ENCODE results near the gene ZFR. TPM values are rescaled to one million over a fixed set of nuclear protein-coding genes. Genes with fewer than 3 reads are reported as not detected.

Gene ZFR
- 61.2 and 118 TPM in 2 replicates for total RNA-seq (ENCODE audit: low replicate concordance)

DNA sequence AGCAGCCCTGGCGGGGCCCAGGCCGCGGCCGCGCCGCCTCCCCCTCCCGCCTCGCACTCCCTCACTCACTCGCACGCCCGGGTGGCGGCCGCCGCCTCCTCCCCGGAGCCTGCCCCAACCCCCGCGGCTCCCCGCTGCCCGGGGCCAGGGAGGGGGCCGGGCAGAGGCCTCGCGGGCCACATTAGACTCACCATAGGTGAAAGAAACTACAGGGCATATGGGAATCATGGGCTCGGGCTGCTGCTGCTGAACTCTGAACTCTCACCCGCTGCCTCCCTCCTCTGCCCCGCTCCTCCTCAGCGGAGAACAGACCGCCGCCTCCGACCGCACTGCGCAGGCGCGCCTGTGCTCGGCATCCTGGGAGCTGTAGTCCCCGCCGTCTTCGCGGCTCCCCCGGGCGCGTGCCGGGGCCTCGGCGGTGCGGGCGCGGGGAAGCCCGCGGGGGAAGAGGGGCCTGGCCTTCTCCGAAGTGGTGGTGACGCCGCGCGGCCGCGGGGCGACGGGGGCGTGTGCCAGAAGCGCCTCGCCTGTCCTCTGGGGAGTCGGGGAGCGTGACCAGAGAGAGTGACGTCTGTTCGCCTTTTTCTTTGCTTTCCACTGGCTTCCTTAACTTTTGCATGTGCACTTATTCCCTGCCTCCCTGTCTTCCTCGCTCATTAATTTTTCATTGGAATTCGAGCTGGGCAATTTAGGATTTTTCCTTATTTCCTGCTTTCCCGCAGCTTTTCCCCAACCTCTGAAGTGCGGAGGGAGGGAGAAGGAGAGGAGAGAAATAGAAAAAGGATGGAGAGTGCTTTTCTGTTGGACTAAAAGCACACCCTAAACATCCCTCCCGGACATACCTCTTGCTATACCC lies at the start of gene ZFR:
ZFR (minus strand) TSS at position 310 of the 856 bp plus-strand sequence; CDS start at position 228, 82 bp downstream.
- peak; percentile 83 for DNase-seq (ENCODE audit: low read depth)
- peak within 1 kb of the TSS; percentile 84 for H3K4me3 ChIP-seq (ENCODE audit: low read depth, low read length)
- TF ChIP-seq, protein P1, sequence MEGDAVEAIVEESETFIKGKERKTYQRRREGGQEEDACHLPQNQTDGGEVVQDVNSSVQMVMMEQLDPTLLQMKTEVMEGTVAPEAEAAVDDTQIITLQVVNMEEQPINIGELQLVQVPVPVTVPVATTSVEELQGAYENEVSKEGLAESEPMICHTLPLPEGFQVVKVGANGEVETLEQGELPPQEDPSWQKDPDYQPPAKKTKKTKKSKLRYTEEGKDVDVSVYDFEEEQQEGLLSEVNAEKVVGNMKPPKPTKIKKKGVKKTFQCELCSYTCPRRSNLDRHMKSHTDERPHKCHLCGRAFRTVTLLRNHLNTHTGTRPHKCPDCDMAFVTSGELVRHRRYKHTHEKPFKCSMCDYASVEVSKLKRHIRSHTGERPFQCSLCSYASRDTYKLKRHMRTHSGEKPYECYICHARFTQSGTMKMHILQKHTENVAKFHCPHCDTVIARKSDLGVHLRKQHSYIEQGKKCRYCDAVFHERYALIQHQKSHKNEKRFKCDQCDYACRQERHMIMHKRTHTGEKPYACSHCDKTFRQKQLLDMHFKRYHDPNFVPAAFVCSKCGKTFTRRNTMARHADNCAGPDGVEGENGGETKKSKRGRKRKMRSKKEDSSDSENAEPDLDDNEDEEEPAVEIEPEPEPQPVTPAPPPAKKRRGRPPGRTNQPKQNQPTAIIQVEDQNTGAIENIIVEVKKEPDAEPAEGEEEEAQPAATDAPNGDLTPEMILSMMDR (IDR thresholded peaks at IDR 0.05; ENCODE audit: insufficient read depth, low read length): no peak

DNA sequence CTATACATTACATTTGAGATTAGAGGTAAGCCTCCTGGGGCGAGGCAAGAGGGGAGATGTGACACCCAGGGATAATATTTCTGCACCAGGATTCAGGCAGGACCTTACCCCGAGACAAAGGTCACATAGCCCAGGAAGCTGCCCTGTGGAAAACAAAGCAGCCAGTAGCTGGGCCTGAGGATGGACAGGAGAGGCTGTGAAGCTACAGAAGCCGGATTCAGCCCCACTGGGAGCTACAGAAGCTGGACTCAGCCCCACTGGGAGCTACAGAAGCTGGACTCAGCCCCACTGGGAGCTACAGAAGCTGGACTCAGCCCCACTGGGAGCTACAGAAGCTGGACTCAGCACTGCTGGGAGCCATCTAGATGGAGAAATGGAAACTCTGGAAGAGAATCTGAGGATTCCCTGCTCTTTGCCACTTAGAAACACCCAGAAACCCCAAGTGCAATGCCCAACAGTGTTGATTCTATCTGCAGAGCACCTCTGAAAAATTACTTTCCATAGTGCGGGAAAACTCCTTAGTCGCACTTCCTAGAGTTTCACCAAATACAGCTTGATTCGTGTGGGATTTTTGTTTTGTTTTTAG lies 46.5 kb upstream of the ZFR start:
- H3K4me3 ChIP-seq (ENCODE audit: low read depth, low read length): no peak overlapping the region
- TF ChIP-seq, protein P1 (IDR thresholded peaks at IDR 0.05; ENCODE audit: insufficient read depth, low read length): no peak
- DNase-seq (ENCODE audit: low read depth): peak; percentile 3

DNA sequence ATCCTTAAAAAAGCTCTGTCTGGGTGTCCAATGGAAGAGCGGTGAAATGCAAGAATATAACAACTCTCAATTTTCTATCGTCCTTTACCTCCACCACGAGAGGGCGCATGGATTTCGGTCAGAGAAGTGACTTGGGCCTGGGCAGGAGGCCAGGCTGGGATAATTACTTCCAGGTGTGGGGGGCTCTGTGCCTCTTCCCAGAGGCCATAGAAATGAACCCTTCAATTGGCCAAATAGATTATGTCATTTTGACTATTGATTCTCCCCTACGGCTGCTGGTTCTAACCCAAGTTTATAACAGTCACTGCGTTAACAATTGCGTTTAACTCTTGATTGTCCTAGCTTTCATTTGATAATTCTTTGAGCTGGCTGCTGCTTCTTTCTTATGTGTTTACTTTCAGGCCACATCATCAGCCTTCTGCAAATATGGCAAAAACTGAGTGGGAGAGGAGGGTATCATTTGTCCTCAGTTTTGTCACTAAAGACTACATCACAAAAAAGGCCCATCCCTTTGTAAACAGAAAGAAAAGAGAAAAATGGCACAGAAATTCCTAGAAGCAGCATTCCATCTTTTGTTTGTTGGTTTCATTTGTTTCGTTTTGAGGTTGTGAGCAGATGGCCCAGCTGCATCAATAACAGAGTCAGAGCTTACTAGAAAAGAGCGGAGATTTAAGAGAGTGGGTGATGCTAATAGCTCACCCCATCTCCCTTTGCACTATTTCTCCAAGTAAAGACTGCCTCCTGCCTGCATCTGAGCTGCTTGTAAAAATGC lies 45.4 kb upstream of the ZFR start:
- TF ChIP-seq, protein P1 (IDR thresholded peaks at IDR 0.05; ENCODE audit: insufficient read depth, low read length): peak; percentile 69
- DNase-seq (ENCODE audit: low read depth): peak; percentile 93
- no peak overlapping the region for H3K4me3 ChIP-seq (ENCODE audit: low read depth, low read length)

DNA sequence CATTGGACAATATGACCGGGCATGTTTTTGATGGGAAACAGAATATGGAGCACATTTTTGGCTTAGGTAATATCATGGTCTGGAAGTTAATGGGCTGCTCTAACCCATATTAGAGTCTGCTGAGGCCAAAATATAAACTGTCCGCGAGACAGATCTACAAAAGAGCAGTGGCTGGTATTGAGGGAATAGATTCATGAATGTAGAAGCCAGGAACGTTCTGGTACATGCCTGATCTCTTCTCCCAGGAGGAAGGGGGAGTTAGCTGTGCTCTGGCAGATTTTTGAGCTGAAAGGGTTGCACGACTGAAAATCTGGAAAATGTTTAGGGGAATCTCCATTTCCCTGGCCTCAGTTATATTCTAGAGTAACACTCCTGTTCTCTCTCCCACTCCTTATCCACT lies 42.9 kb upstream of the ZFR start:
- TF ChIP-seq, protein P1 (IDR thresholded peaks at IDR 0.05; ENCODE audit: insufficient read depth, low read length): no peak
- H3K4me3 ChIP-seq (ENCODE audit: low read depth, low read length): no peak overlapping the region
- DNase-seq (ENCODE audit: low read depth): no peak

DNA sequence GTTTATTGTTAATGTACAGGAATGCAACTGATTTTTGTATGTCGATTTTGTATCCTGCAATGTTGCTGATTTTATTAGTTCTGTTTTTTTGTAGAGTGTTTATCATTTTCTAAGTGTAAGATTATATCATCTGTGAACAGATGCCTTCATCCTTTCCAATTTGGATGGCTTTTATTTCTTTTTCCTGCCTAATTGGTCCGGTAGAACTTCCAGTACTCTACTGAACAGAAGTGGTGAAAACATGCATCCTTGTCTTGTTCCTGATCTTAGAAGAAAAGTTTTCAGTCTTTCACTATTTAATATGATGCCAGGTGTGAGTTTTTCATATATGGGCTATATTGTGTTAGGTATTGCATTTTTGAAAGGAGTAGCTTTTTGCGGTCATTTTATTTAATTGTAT lies 42.5 kb upstream of the ZFR start:
- DNase-seq (ENCODE audit: low read depth): no peak
- TF ChIP-seq, protein P1 (IDR thresholded peaks at IDR 0.05; ENCODE audit: insufficient read depth, low read length): no peak
- H3K4me3 ChIP-seq (ENCODE audit: low read depth, low read length): no peak overlapping the region

DNA sequence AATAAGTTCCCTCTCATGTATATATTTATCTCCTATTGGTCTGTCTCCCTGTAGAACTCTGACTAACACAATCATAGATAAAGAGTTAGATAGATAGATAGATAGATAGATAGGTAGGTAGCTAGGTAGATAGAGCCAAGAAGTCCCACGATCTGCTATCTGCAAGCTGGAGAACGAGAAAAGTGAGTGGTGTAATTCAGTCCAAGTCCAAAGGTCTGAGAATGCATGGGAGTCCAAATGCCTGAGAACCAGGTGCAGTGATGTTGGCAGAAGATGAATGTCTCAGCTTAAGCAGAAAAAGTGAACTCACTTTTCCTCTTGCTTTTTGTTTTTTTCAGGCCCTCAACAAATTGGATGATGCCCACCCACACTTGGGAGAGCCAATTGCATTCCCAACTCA lies 37.7 kb upstream of the ZFR start:
- TF ChIP-seq, protein P1 (IDR thresholded peaks at IDR 0.05; ENCODE audit: insufficient read depth, low read length): no peak
- no peak overlapping the region for H3K4me3 ChIP-seq (ENCODE audit: low read depth, low read length)
- no peak for DNase-seq (ENCODE audit: low read depth)
